Hepatocyte (in vitro differentiated cells): Measurements from ENCODE around the gene NENF.

Source experiments
- CTCF ChIP-seq: fragments of 200-600 bp; sonication (generic); IDR thresholded peaks from 2 replicates; pipeline ENCODE4 v1.5.1; 2016; ENCODE audit warnings: antibody characterized with exemption, mild to moderate bottlenecking; ENCODE audit not compliant: poor library complexity
- EZH2 ChIP-seq: fragments of 200-600 bp; sonication (generic); IDR thresholded peaks from 2 replicates; pipeline ENCODE4 v1.6.1; 2016; ENCODE audit warnings: antibody characterized with exemption, mild to moderate bottlenecking, borderline replicate concordance

GRCh38 chr1:212447478-212447877 lies 14.8 kb downstream of the NENF start:
- TF ChIP-seq CTCF = no peak
- no peak for TF ChIP-seq EZH2
